Fibroblast of villous mesenchyme (primary cell): ENCODE measurements around the gene NR2E3. TPM values are rescaled to one million over a fixed set of nuclear protein-coding genes. Genes with fewer than 3 reads are reported as not detected.
"Not testable (repeated sequence)": the region's sequence is repeated elsewhere in the genome, so short reads cannot be mapped to it uniquely, and the experiment has no call there.

Experiments used
- DNase-seq: peaks from one replicate; pipeline ENCODE4 v3.0.0-alpha.2; 2010; ENCODE audit warnings: low read depth
- H3K4me3 ChIP-seq: 2 replicates; pipeline ENCODE4 v1.5.1; 2011; ENCODE audit warnings: low read depth, mild to moderate bottlenecking, low read length
- CTCF ChIP-seq: IDR thresholded peaks from 2 replicates; pipeline ENCODE4 v1.5.1; 2012; ENCODE audit warnings: low read depth, mild to moderate bottlenecking, low read length; ENCODE audit not compliant: insufficient read depth
- small RNA-seq: library from RNA; depleted of rRNA; stranded (forward); fragments of <200 nt; gene quantifications from one replicate; pipeline ENCODE3, GENCODE V24; 2012
- total RNA-seq: library from RNA; depleted of rRNA; stranded (reverse); fragments of >200 nt; gene quantifications from 2 replicates; pipeline ENCODE4 v1.2.3, GENCODE V29; 2012

The NR2E3 gene
- total RNA-seq, 1 donor, result 0.86 TPM

- H3K4me3 ChIP-seq, result no peak overlapping the region
- no peak for TF ChIP-seq CTCF
- no peak for DNase-seq
Observed at GRCh38 chr15:71825021-71825730, 14.8 kb downstream of the NR2E3 start.

GRCh38 chr15:71826196-71826595 lies 15.8 kb downstream of the NR2E3 start:
- no peak for DNase-seq
- TF ChIP-seq CTCF, result no peak
- no peak overlapping the region for H3K4me3 ChIP-seq

GRCh38 chr15:71830981-71831380 lies 20.6 kb downstream of the NR2E3 start:
- no peak for DNase-seq
- no peak for TF ChIP-seq CTCF
- no peak overlapping the region for H3K4me3 ChIP-seq

- DNase-seq, result no peak
- H3K4me3 ChIP-seq, result no peak overlapping the region
- no peak for TF ChIP-seq CTCF
Observed at GRCh38 chr15:71841563-71841962, 31.2 kb downstream of the NR2E3 start.

- no peak for DNase-seq
- H3K4me3 ChIP-seq, result no peak overlapping the region
- no peak for TF ChIP-seq CTCF
Observed at GRCh38 chr15:71844916-71845315, 34.6 kb downstream of the NR2E3 start.

- no peak for TF ChIP-seq CTCF
- no peak for DNase-seq
- H3K4me3 ChIP-seq, result no peak overlapping the region
Observed at GRCh38 chr15:71853543-71853942, 43.2 kb downstream of the NR2E3 start.

- not testable (repeated sequence) for DNase-seq, H3K4me3 ChIP-seq
Observed at GRCh38 chr15:71858232-71858631, 47.9 kb downstream of the NR2E3 start.

Small RNA genes within 50 kb of the gene (small RNA-seq; reads per million reads assigned to genes)
- not detected for gene RNA5SP399
